GM19238 (cell line): ENCODE data around the gene GALNTL6.

Experiments used
- DNase-seq: peaks from one replicate; pipeline ENCODE4 v3.0.0; 2011; ENCODE audit warnings: low spot score; ENCODE audit not compliant: insufficient read length

The GALNTL6 gene

GRCh38 chr4:171812665-171813525, at the start of gene GALNTL6:
Gene GALNTL6 (plus strand): TSS chr4:171813404.
- no peak for DNase-seq

DNA sequence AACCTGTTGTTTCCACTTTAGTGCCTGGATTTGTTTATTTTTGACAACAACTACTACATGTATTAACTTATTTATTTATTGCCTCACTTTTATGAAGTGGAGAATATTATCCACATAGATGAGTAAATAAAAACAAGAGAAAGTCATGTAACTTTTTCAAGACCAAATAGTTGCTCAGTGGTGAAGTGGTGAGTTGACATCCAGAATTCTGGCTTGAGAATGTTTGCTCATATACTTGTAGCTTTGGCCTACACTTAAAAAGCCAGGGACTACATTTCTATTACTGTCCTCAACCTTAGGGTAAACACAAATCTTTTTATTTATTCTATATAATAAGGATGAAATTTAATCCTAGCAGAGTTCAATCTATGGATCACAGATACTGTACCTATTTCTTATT, 47.7 kb upstream of the GALNTL6 start:
- no peak for DNase-seq

DNA sequence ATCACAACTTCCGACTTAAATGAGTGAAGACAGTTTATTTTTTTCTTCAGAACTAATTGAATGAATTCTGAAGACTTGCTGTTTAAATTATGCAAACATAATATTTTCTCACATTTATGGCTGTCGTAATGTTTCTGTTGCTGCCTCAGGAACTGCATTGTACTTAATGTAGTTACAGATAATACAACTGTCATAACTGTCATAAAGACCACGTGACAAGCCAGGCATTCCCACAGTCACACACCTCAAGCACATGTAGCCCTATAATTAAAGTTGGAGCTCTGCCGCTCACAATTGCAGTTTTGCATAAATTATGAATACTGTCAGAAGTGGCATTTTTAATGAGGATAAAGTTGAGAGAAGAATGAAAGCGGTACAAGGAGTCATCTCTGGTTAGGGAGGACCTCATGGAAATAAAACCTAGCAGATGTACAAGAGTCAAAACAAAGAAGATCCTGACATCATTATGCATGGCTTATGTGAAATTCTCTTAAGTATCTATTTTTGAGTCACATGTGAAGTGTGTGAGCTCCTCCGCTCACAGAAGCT, 38.5 kb upstream of the GALNTL6 start:
- DNase-seq: no peak

DNA sequence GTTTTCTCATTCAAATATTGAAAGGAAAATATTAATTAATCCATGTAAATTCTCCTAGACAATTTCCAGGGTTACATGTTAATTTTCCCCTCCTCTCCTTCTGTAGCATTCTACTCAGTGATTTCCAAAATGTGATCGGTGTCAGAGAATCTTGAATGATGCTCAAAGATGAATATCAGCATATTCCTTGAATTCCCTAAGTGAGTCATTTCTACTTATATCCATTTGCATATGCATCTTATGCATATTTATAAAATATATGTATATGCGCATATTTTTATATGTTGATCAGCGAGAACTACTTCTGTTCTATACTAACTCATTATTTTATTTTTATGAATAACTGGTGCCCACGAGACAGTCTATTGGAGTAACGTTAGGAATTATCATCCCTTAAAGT, 33.9 kb upstream of the GALNTL6 start:
- DNase-seq: no peak

GRCh38 chr4:171785388-171785787, 27.8 kb upstream of the GALNTL6 start:
- no peak for DNase-seq

DNA sequence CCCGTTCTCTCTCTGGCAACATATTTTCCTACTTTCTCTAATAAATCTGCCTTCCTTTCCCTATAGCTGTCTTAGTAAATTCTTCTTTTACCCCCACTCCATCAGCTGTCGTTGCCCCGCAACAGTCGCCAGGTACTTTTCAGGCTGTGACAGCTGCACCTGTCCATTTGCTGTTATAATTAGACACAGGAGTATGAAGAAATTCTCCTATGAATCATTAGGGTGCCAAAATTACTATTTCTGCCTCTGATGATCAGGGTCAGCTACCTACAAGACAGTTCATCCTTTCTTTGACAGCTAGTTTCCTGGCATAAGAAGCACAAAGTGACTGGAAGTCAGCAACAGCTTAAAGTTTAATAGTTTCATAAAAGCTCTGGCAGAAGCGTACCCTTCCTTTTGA, 19.5 kb upstream of the GALNTL6 start:
- no peak for DNase-seq

DNA sequence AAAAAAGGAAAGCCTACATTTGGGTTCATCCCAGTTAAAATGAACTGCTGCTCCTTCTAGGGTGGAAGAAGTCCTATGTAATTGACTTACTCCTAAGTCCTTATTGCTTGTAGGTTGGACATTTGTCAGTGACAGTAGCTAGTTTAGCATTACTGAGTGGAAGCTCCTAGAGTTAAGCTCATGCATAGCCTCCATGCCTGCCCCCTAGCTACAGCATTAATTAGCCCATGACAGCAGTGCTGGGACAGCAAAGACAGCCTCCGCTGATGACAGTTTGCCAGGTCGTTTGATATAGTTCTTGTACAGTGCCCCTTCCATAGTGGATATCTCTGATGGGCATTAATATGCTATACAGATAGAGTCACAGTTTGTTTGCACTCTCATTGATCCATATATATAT, 18.7 kb upstream of the GALNTL6 start:
- DNase-seq: no peak

- no peak for DNase-seq
Observed at GRCh38 chr4:171809854-171810253, 3.4 kb upstream of the GALNTL6 start.

DNA sequence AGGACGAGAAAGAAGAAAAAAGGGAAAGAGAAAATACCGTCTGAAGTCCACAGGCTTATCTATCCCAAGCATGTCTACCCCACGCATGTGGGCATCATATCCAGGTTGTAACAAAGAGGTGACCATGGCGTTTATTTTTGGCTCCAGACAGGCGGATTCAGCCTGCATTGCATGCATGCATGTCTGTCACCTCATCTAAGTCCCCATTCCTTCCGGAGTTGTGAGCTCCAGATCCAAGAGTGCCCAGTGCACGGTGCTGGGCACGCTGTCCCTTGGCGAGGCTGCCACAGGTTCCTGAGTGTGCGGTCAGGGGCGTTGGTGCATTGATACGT, 905 bp upstream of the GALNTL6 start:
- DNase-seq: no peak

DNA sequence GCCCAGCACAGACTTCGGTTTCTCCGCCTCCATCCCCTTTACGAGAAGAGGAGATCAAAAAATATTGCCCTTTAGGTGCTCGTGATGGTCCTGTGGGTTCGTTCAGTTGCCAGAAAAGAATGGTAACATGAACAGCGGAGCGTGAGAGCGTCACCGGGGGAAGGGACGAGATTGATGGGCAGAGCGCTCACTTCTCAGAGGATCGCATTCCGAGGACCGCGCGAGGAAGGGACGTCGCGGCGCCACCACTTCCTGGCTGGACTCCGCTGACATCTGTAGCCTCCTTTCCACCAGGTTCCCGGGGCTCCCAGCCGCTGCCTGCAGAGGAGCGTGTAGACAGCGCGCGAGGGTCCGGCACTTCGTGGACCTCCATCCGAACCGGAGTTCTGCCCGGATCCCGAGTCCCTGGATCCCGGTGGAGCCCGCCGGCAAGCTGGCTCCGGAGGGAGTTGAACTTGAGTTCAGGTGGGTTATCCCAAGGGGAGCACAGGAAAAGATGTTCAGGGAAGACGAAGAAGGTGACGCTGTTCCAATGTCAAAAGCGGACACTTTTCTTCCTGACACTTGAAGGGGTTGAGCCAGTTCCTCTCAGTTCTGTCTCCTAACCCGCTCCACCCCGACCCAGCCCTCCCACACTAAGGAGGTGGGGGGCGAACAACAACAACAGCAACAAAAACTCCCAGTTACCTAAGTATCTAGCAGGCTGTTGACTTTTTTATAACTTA, 484 bp downstream of the GALNTL6 start:
- no peak for DNase-seq

- DNase-seq: no peak
Observed at GRCh38 chr4:171814545-171814944, 1.3 kb downstream of the GALNTL6 start.

GRCh38 chr4:171817026-171817425, 3.8 kb downstream of the GALNTL6 start:
- DNase-seq: no peak

GRCh38 chr4:171834640-171835039, 21.4 kb downstream of the GALNTL6 start:
- no peak for DNase-seq

DNA sequence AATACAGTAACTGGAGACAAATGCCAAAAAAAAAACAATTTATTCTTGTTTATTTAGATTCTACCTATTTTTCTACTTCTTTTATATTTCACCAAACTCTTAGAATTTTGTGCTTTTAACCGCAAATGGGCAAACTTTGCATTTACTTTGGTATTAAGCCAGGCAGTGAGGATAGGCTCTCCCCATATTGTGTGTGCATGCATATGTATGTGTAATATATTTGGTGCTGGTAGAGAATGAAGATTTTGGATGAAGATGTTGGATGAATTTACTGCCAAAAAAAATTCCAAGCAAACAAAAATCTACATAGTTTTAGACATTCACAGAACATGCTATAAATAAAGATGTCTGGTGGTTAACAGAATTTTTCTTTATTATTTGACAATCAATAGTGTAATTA, 30.3 kb downstream of the GALNTL6 start:
- no peak for DNase-seq

DNA sequence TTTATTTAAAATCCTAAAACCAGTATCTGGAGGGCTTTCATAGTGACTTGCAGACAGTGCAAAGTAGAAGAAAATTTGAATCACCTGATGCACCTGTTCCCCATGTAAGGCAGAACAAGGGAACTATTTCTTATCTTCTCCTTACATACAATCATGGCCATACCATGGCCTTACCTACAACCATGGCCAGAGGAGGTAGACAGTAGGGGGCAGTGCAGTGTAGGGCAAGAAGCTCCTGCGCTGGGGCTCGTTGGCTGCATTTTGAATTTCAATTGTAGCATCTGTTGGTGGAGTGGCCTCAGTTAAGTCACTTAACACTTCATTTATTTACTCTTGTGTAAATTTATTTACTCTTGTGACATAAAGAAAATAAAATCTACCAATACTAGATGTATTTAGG, 33.0 kb downstream of the GALNTL6 start:
- peak; percentile 1 for DNase-seq

- no peak for DNase-seq
Observed at GRCh38 chr4:171846893-171847292, 33.7 kb downstream of the GALNTL6 start.

DNA sequence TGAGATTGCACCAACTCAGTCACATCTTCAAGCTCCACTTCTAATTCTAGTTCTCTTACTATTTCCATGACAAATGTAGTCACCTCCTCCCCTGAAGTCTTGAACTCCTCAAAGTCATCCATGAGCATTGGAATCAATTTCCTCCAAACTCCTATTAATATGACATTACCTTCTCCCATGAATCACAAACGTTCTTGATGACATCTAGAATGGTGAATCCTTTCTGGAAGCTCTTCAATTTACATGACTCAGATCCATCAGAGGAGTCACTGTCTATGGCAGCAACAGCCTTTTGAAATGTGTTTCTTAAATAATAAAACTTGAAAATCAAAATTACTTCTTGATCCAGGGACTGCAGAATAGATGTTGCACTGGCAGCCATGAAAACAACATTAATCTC, 34.5 kb downstream of the GALNTL6 start:
- no peak for DNase-seq

DNA sequence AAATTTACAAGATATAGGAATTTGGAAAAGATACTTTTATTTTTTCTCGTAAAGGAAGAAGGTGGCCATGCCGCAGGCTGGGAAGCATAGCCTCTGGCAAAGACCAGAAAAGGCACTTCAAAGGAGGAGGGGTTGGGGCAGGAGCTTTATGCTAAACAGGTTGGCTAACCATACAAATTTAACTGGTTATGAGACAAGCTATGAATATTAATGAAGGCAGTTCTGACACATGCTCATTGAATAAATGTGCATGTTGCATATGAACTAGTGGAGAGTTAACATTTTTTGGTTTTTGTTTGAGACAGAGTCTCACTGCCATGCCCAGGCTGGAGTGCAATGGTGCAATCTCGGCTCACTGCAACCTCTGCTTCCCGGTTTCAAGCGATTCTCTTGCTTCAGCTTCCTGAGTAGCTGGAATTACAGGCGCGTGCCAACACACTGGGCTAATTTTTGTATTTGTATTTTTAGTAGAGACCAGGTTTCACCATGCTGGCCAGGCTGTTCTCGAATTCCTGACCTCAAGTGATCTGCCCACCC, 36.5 kb downstream of the GALNTL6 start:
- DNase-seq: no peak

DNA sequence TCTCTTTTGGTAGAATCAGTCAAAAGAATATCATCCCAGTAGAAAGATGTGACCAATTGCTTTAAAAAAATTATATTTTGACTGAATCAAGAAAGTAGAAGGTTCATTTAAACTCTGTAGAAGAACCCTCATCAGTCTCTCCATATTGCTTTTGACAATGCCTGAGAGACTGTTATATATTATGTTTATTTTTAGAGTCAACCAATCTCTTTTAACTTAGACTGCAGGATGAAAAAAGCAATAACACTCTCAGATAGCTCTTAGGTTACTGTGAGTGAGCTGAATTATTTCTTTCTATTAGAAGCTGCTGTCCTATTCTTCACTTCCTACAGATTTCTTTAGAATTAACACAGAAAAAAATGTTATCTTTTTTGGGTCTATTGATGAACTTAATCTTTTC, 38.1 kb downstream of the GALNTL6 start:
- no peak for DNase-seq

DNA sequence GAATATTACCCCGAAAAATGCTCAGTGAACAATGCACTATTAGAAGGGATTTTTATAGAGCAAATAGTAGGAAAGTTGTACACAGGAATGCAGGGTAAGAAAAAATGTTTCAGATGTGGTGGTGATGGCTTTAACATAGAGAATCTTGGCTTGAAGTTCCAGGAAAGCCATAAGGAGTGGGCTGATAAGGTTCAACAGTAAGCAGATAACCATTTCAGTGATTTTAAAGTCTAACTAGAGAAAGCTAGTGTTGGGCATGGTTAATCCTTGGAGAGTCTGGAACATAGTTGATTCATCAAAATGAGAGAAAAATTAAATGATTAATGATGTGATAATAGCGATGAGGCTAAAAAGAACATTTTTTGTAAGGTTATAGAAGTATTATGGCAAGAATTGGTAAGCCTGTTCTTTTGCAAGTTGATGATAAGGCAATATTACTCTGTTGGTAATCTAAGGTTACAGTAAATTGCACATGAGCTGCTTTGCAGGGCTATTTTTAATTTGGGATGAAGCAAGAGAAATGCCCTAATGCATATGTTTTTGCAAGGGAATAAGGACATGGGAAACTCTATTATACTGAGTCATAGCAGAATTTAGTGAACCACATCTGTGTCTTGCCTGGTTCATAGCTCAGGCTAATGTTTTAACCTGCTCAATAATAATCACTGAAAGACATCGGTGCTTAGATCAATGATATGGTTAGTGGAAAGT, 44.3 kb downstream of the GALNTL6 start:
- no peak for DNase-seq

DNA sequence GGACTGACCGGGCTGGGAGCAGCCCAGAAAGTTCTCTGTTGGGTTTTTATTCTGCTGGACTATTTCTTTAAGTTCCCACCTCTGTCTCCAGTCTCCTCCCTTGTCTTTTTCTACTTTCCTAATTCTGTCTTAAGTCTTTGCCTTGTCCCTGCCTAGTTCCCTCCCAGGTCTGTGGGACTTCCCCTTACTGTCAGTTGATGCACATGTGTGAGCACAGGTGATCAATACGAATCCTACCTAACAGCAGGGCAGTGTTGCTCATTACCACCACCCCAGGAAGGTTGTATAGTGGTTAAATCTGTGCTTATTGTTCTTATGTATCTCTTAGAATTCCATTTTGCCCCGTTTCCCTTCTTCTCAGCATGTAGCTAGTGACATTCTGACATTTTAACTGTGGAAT, 62.1 kb downstream of the GALNTL6 start:
- no peak for DNase-seq

DNA sequence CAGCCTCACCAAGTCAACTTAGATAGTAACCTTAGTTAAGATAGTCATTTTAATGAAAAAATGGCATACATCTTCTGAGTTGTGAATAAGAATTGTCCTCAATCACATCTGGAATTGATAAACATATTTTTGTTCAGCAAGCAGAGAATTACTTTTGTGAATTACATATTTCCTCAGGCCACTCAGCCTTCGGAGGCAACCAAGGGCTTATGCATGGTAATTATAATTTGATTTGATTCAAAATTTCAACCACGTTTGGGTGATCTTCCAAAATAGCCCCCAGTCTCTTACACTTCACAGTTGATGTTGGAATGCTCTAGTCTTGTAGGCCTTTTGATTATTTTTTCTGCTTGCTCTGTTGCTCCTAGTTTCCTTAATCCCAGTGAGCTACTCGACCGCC, 63.4 kb downstream of the GALNTL6 start:
- DNase-seq: no peak
